KMS-11 (cell line): ENCODE data around the gene FASTK.
A peak's percentile ranks its signal among the peaks of the same experiment; 100 is the strongest.
"Not testable (repeated sequence)": the region's sequence is repeated elsewhere in the genome, so short reads cannot be mapped to it uniquely, and the experiment has no call there.

Experiments used
- H2AFZ ChIP-seq: fragments of 200-600 bp; sonication (generic); 2 replicates; pipeline ENCODE4 v1.6.1; 2016; ENCODE audit warnings: antibody characterized with exemption, mixed run types, low read depth
- H3K27ac ChIP-seq: fragments of 200-600 bp; sonication (generic); 2 replicates; pipeline ENCODE4 v1.6.1; 2016; ENCODE audit warnings: mild to moderate bottlenecking, mixed run types
- H3K27me3 ChIP-seq: fragments of 200-600 bp; sonication (generic); 2 replicates; pipeline ENCODE4 v1.6.1; 2017; ENCODE audit warnings: mild to moderate bottlenecking, low read depth, mixed run types, moderate library complexity; ENCODE audit not compliant: insufficient read depth
- H3K36me3 ChIP-seq: fragments of 200-600 bp; sonication (generic); 2 replicates; pipeline ENCODE4 v1.6.1; 2017; ENCODE audit warnings: mild to moderate bottlenecking, mixed run types; ENCODE audit not compliant: insufficient read depth
- H3K4me1 ChIP-seq: fragments of 200-600 bp; sonication (generic); 2 replicates; pipeline ENCODE4 v1.6.1; 2016; ENCODE audit warnings: mild to moderate bottlenecking, low read depth, mixed run types; ENCODE audit not compliant: poor library complexity, severe bottlenecking
- H3K4me2 ChIP-seq: fragments of 200-600 bp; sonication (generic); 2 replicates; pipeline ENCODE4 v1.7.0; 2016; ENCODE audit warnings: mild to moderate bottlenecking, mixed run types
- H3K4me3 ChIP-seq: fragments of 200-600 bp; sonication (generic); IDR thresholded peaks from 2 replicates; pipeline ENCODE4 v1.6.1; 2017; ENCODE audit warnings: low read depth, low read length, mixed read lengths; ENCODE audit not compliant: insufficient read depth
- H3K79me2 ChIP-seq: fragments of 200-600 bp; sonication (generic); 2 replicates; pipeline ENCODE4 v1.6.1; 2016; ENCODE audit warnings: low read depth, mixed run types; ENCODE audit not compliant: insufficient read depth
- H3K9ac ChIP-seq: fragments of 200-600 bp; sonication (generic); 2 replicates; pipeline ENCODE4 v1.6.1; 2016; ENCODE audit warnings: mild to moderate bottlenecking, mixed run types
- H4K20me1 ChIP-seq: fragments of 200-600 bp; sonication (generic); 2 replicates; pipeline ENCODE4 v1.6.1; 2016; ENCODE audit warnings: mild to moderate bottlenecking, mixed run types; ENCODE audit not compliant: insufficient read depth
- CTCF ChIP-seq: fragments of 200-600 bp; sonication (generic); conservative IDR thresholded peaks from 2 replicates; pipeline ENCODE4 v1.6.1; 2017; ENCODE audit warnings: low read depth, mild to moderate bottlenecking, antibody characterized with exemption, low read length, moderate library complexity, mixed read lengths

The FASTK gene

GRCh38 chr7:151031011-151031410 lies 49.6 kb downstream of the FASTK start:
- H3K27ac ChIP-seq = no peak overlapping the region
- H3K36me3 ChIP-seq = no peaks in the 10 kb centered on the region
- 0 out of 2 replicates have a peak, but pooled peaks cover 5% of the 10 kb centered on the region for H3K79me2 ChIP-seq
- H3K27me3 ChIP-seq = no peaks in the 10 kb centered on the region
- H4K20me1 ChIP-seq = no peaks in the 10 kb centered on the region
- no peak overlapping the region for H3K4me2 ChIP-seq
- H2AFZ ChIP-seq = no peak overlapping the region
- no peak overlapping the region for H3K9ac ChIP-seq
- no peak overlapping the region for H3K4me3 ChIP-seq
- TF ChIP-seq CTCF = no peak
- H3K4me1 ChIP-seq = peaks cover 23% of the 10 kb centered on the region

GRCh38 chr7:151028948-151029501 lies 51.6 kb downstream of the FASTK start:
- no peaks in the 10 kb centered on the region for H3K36me3 ChIP-seq
- no peaks in the 10 kb centered on the region for H4K20me1 ChIP-seq
- H3K27ac ChIP-seq = peak overlapping the region; percentile 58
- peak overlapping the region; percentile 64 for H3K9ac ChIP-seq
- peaks cover 23% of the 10 kb centered on the region for H3K4me1 ChIP-seq
- no peak overlapping the region for H3K4me3 ChIP-seq
- H2AFZ ChIP-seq = peak overlapping the region; percentile 82
- H3K4me2 ChIP-seq = peak overlapping the region; percentile 86
- H3K27me3 ChIP-seq = 0 out of 2 replicates have a peak, but pooled peaks cover 11% of the 10 kb centered on the region
- peak; percentile 42; the same call in 1 of the 2 replicates for TF ChIP-seq CTCF
- 0 out of 2 replicates have a peak, but pooled peaks cover 5% of the 10 kb centered on the region for H3K79me2 ChIP-seq

- H3K27ac ChIP-seq = peak within 1 kb of the TSS; percentile 58
- peaks cover 23% of the 10 kb centered on the region for H3K4me1 ChIP-seq
- peak within 1 kb of the TSS; percentile 86 for H3K4me2 ChIP-seq
- H3K36me3 ChIP-seq = no peaks in the 10 kb centered on the region
- peak within 1 kb of the TSS; percentile 64 for H3K9ac ChIP-seq
- peak; percentile 76 for TF ChIP-seq CTCF
- peak within 1 kb of the TSS; percentile 32 for H3K4me3 ChIP-seq
- H3K79me2 ChIP-seq = 0 out of 2 replicates have a peak, but pooled peaks cover 5% of the 10 kb centered on the region
- peak within 1 kb of the TSS; percentile 82 for H2AFZ ChIP-seq
- H4K20me1 ChIP-seq = no peaks in the 10 kb centered on the region
- 0 out of 2 replicates have a peak, but pooled peaks cover 11% of the 10 kb centered on the region for H3K27me3 ChIP-seq
These were observed 52.3 kb downstream of the FASTK start, which contains the start of gene ABCB8 for GRCh38 chr7:151028131-151028947. Gene ABCB8 (plus strand): TSS chr7:151028450. CDS start chr7:151028516, 66 bp downstream.

GRCh38 chr7:151027728-151028130 lies 52.9 kb downstream of the FASTK start:
- Histone ChIP-seq H3K4me1 (peaks cover 23% of the 10 kb centered on the region), H3K9ac (peak overlapping the region; percentile 64), H2AFZ (peak overlapping the region; percentile 58), H3K4me3 (peak overlapping the region; percentile 32), H3K27me3 (0 out of 2 replicates have a peak, but pooled peaks cover 11% of the 10 kb centered on the region), H3K4me2 (peak overlapping the region; percentile 34), H3K27ac (peak overlapping the region; percentile 58)
- not testable (repeated sequence) for H3K79me2 ChIP-seq, H4K20me1 ChIP-seq, H3K36me3 ChIP-seq

GRCh38 chr7:151026771-151027727 lies 53.6 kb downstream of the FASTK start:
- not testable (repeated sequence) for H3K27ac ChIP-seq
- H2AFZ ChIP-seq = peak overlapping the region; percentile 58

More at GRCh38 chr7:151026771-151027727, 53.6 kb downstream of the FASTK start:
- H3K27me3 ChIP-seq = peaks cover 16% of the 10 kb centered on the region
- peak overlapping the region; percentile 34 for H3K4me2 ChIP-seq
- H3K4me1 ChIP-seq = peaks cover 23% of the 10 kb centered on the region
- H4K20me1 ChIP-seq, H3K36me3 ChIP-seq, H3K79me2 ChIP-seq: not testable (repeated sequence)
- H3K4me3 ChIP-seq = peak overlapping the region; percentile 32
- peak overlapping the region; percentile 64; the same call in 1 of the 2 replicates for H3K9ac ChIP-seq
